H1 (cell line): Measurements from ENCODE around the gene PMM1. TPM values are rescaled to one million over a fixed set of nuclear protein-coding genes. Genes with fewer than 3 reads are reported as not detected.

Experiments
- BACH1 ChIP-seq: IDR thresholded peaks from 2 replicates; pipeline ENCODE4 v1.6.1; 2012; ENCODE audit warnings: low read length, improper control_type of control experiment
- FOSL1 ChIP-seq: IDR thresholded peaks from 2 replicates; pipeline ENCODE4 v1.6.1; 2011; ENCODE audit warnings: mild to moderate bottlenecking, low read depth, low read length, moderate library complexity; ENCODE audit not compliant: insufficient read depth
- KDM4A ChIP-seq: IDR thresholded peaks from one replicate; pipeline ENCODE4 v1.7.1; 2012; ENCODE audit warnings: low read depth, mild to moderate bottlenecking, moderate library complexity, low read length, inconsistent platforms; ENCODE audit not compliant: severe bottlenecking
- SP1 ChIP-seq: IDR thresholded peaks from 2 replicates; pipeline ENCODE4 v1.6.1; 2011; ENCODE audit warnings: low read depth, low read length
- SRF ChIP-seq: IDR thresholded peaks from 2 replicates; pipeline ENCODE4 v1.6.1; 2011; ENCODE audit warnings: mild to moderate bottlenecking, low read depth, low read length, moderate library complexity
- SUZ12 ChIP-seq: fragments of 200-600 bp; sonication (generic); IDR thresholded peaks from 2 replicates; pipeline ENCODE4 v1.6.1; 2012; ENCODE audit warnings: mild to moderate bottlenecking, inconsistent platforms, low read length, moderate library complexity, mixed read lengths
- TAF7 ChIP-seq: optimal IDR thresholded peaks from 2 replicates; pipeline ENCODE3; 2011; ENCODE audit warnings: low read depth, mild to moderate bottlenecking, inconsistent platforms, low read length, moderate library complexity, borderline replicate concordance
- polyA plus RNA-seq, 7 experiments: library from polyadenylated mRNA; depleted of rRNA in 3 of 7; stranded (reverse) in 5 of 7; unstranded in 2 of 7; fragments of >200 nt in 5 of 7; fragments of 200-250 nt in 2 of 7; gene quantifications; 1 replicate in 5 of 7; 2 replicates in 1 of 7; 4 replicates in 1 of 7; pipeline versions ENCODE4 v1.2.1 to v1.2.3, GENCODE V29; 2011 to 2013; ENCODE audit warnings: missing spikeins in 2 of 7, mixed read lengths in 2 of 7
- total RNA-seq: library from RNA; stranded (reverse); fragmentation: NEBNext Ultra II Directional; extraction: Animal tissue kit (Norgen Biotek cat#: 25700); gene quantifications from 2 replicates; pipeline ENCODE4 v1.2.1, GENCODE V29; 2021
- TF ChIP-seq, protein P1 (sequence below): fragments of 300-600 bp; sonication (generic); IDR thresholded peaks from 2 replicates; pipeline ENCODE4 v1.7.1; 2012; ENCODE audit warnings: low read length, moderate library complexity, mild to moderate bottlenecking, inconsistent platforms; ENCODE audit not compliant: insufficient replicate concordance

Gene PMM1
- total and polyA plus RNA-seq, 2 of the 8 experiments (the other 6 are each of a cell fraction or from before 2014, with no cell fraction given) = 11.3 to 20.0 TPM

DNA sequence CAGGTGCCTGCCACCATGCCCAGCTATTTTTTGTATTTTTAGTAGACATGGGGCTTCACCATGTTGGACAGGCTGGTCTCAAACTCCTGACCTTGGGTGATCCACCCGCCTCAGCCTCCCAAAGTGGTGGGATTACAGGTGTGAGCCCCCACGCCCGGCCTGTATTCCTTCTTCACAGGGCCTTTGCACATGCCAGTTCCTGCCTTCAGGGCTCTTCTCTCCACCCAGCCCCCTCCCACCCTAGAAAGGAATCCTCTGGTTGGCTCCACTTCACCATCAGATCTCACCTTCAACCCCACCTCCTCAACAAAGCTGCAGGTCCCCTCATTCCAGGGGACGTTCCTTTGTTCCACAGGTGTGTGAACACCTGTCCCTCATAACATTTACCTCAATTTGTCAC is 47.4 kb downstream of the PMM1 start (continued):
- TF ChIP-seq, protein P1, sequence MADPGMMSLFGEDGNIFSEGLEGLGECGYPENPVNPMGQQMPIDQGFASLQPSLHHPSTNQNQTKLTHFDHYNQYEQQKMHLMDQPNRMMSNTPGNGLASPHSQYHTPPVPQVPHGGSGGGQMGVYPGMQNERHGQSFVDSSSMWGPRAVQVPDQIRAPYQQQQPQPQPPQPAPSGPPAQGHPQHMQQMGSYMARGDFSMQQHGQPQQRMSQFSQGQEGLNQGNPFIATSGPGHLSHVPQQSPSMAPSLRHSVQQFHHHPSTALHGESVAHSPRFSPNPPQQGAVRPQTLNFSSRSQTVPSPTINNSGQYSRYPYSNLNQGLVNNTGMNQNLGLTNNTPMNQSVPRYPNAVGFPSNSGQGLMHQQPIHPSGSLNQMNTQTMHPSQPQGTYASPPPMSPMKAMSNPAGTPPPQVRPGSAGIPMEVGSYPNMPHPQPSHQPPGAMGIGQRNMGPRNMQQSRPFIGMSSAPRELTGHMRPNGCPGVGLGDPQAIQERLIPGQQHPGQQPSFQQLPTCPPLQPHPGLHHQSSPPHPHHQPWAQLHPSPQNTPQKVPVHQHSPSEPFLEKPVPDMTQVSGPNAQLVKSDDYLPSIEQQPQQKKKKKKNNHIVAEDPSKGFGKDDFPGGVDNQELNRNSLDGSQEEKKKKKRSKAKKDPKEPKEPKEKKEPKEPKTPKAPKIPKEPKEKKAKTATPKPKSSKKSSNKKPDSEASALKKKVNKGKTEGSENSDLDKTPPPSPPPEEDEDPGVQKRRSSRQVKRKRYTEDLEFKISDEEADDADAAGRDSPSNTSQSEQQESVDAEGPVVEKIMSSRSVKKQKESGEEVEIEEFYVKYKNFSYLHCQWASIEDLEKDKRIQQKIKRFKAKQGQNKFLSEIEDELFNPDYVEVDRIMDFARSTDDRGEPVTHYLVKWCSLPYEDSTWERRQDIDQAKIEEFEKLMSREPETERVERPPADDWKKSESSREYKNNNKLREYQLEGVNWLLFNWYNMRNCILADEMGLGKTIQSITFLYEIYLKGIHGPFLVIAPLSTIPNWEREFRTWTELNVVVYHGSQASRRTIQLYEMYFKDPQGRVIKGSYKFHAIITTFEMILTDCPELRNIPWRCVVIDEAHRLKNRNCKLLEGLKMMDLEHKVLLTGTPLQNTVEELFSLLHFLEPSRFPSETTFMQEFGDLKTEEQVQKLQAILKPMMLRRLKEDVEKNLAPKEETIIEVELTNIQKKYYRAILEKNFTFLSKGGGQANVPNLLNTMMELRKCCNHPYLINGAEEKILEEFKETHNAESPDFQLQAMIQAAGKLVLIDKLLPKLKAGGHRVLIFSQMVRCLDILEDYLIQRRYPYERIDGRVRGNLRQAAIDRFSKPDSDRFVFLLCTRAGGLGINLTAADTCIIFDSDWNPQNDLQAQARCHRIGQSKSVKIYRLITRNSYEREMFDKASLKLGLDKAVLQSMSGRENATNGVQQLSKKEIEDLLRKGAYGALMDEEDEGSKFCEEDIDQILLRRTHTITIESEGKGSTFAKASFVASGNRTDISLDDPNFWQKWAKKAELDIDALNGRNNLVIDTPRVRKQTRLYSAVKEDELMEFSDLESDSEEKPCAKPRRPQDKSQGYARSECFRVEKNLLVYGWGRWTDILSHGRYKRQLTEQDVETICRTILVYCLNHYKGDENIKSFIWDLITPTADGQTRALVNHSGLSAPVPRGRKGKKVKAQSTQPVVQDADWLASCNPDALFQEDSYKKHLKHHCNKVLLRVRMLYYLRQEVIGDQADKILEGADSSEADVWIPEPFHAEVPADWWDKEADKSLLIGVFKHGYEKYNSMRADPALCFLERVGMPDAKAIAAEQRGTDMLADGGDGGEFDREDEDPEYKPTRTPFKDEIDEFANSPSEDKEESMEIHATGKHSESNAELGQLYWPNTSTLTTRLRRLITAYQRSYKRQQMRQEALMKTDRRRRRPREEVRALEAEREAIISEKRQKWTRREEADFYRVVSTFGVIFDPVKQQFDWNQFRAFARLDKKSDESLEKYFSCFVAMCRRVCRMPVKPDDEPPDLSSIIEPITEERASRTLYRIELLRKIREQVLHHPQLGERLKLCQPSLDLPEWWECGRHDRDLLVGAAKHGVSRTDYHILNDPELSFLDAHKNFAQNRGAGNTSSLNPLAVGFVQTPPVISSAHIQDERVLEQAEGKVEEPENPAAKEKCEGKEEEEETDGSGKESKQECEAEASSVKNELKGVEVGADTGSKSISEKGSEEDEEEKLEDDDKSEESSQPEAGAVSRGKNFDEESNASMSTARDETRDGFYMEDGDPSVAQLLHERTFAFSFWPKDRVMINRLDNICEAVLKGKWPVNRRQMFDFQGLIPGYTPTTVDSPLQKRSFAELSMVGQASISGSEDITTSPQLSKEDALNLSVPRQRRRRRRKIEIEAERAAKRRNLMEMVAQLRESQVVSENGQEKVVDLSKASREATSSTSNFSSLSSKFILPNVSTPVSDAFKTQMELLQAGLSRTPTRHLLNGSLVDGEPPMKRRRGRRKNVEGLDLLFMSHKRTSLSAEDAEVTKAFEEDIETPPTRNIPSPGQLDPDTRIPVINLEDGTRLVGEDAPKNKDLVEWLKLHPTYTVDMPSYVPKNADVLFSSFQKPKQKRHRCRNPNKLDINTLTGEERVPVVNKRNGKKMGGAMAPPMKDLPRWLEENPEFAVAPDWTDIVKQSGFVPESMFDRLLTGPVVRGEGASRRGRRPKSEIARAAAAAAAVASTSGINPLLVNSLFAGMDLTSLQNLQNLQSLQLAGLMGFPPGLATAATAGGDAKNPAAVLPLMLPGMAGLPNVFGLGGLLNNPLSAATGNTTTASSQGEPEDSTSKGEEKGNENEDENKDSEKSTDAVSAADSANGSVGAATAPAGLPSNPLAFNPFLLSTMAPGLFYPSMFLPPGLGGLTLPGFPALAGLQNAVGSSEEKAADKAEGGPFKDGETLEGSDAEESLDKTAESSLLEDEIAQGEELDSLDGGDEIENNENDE = no peak
- TF ChIP-seq SUZ12 (no peak), KDM4A (no peak), SRF (no peak), TAF7 (no peak), FOSL1 (no peak), SP1 (no peak), BACH1 (no peak)
- TF ChIP-seq, all 59 proteins: peak for 0
